GM23338 (cell line): Measurements from ENCODE around the gene RWDD2A. TPM values are rescaled to one million over a fixed set of nuclear protein-coding genes. Genes with fewer than 3 reads are reported as not detected.

Experiments
- ATAC-seq: fragments of 200-7000 bp; cut with Tn5 transposase; 3 replicates; pipeline ENCODE4 v1.9.1; 2020
- DNase-seq: peaks from one replicate; pipeline ENCODE4 v3.0.0-alpha.2; 2015; ENCODE audit warnings: low spot score
- H2AFZ ChIP-seq: fragments of 200-600 bp; sonication (generic); 2 replicates; pipeline ENCODE4 v1.8.0; 2016; ENCODE audit warnings: antibody characterized with exemption, mild to moderate bottlenecking, moderate library complexity
- H3F3A ChIP-seq: fragments of 200-600 bp; sonication (generic); replicated peaks from 2 replicates; pipeline ENCODE4 v1.8.0; 2017; ENCODE audit warnings: antibody characterized with exemption, mixed run types, low read depth
- H3K27ac ChIP-seq: fragments of 200-600 bp; sonication (generic); 2 replicates; pipeline ENCODE4 v1.6.1; 2016; ENCODE audit warnings: low read depth
- H3K27me3 ChIP-seq: fragments of 200-600 bp; sonication (generic); 2 replicates; pipeline ENCODE4 v1.8.0; 2016; ENCODE audit warnings: mild to moderate bottlenecking, mixed run types, moderate library complexity; ENCODE audit not compliant: insufficient read depth
- H3K36me3 ChIP-seq: fragments of 200-600 bp; sonication (generic); 2 replicates; pipeline ENCODE4 v1.8.0; 2016; ENCODE audit warnings: mild to moderate bottlenecking; ENCODE audit not compliant: insufficient read depth
- H3K4me1 ChIP-seq: fragments of 200-600 bp; sonication (generic); 2 replicates; pipeline ENCODE4 v1.8.0; 2016; ENCODE audit warnings: mild to moderate bottlenecking, moderate library complexity; ENCODE audit not compliant: insufficient read depth
- H3K4me2 ChIP-seq: fragments of 200-600 bp; sonication (generic); 2 replicates; pipeline ENCODE4 v1.7.1; 2017; ENCODE audit warnings: mixed run types
- H3K4me3 ChIP-seq: fragments of 200-600 bp; sonication (generic); 2 replicates; pipeline ENCODE4 v1.6.1; 2016; ENCODE audit warnings: mixed run types
- H3K79me2 ChIP-seq: fragments of 200-600 bp; sonication (generic); replicated peaks from 2 replicates; pipeline ENCODE4 v1.8.0; 2017; ENCODE audit warnings: mild to moderate bottlenecking; ENCODE audit not compliant: insufficient read depth
- H3K9me2 ChIP-seq: fragments of 200-600 bp; sonication (generic); 2 replicates; pipeline ENCODE4 v1.8.0; 2017; ENCODE audit not compliant: insufficient read depth
- H4K20me1 ChIP-seq: fragments of 200-600 bp; sonication (generic); replicated peaks from 2 replicates; pipeline ENCODE4 v1.8.0; 2017; ENCODE audit warnings: mild to moderate bottlenecking; ENCODE audit not compliant: insufficient read depth
- H3K27ac Mint-ChIP-seq: 2 replicates; pipeline ENCODE4 v1.8.0; 2020; ENCODE audit warnings: inconsistent platforms, mild to moderate bottlenecking, moderate library complexity, mixed read lengths
- H3K27me3 Mint-ChIP-seq: 3 replicates; pipeline ENCODE4 v1.8.0; 2022; ENCODE audit warnings: low read depth, mild to moderate bottlenecking, moderate library complexity, mixed read lengths, inconsistent platforms; ENCODE audit not compliant: insufficient read depth, poor library complexity
- H3K36me3 Mint-ChIP-seq: 3 replicates; pipeline ENCODE4 v1.8.0; 2021; ENCODE audit warnings: low read depth, mild to moderate bottlenecking, inconsistent platforms, moderate library complexity, mixed read lengths
- H3K4me1 Mint-ChIP-seq: 3 replicates; pipeline ENCODE4 v1.8.0; 2020; ENCODE audit warnings: mild to moderate bottlenecking, inconsistent platforms, mixed read lengths
- H3K4me3 Mint-ChIP-seq: 3 replicates; pipeline ENCODE4 v1.8.0; 2021; ENCODE audit warnings: moderate library complexity, mild to moderate bottlenecking, inconsistent platforms, mixed read lengths
- H3K9me3 Mint-ChIP-seq: 3 replicates; pipeline ENCODE4 v1.8.0; 2020; ENCODE audit warnings: moderate library complexity, mild to moderate bottlenecking, inconsistent platforms, mixed read lengths
- CREB1 ChIP-seq: fragments of 250-450 bp; sonication (Bioruptor Pico); IDR thresholded peaks from 2 replicates; pipeline ENCODE4 v1.5.0; 2020; ENCODE audit warnings: low read depth, mild to moderate bottlenecking, moderate library complexity
- ETS1 ChIP-seq: IDR thresholded peaks from 2 replicates; pipeline ENCODE4 v1.6.1; 2016; ENCODE audit warnings: antibody characterized with exemption
- EZH2 ChIP-seq: fragments of 200-600 bp; sonication (generic); IDR thresholded peaks from one replicate; pipeline ENCODE4 v1.8.0; 2017; ENCODE audit warnings: antibody characterized with exemption, mild to moderate bottlenecking, low read depth; ENCODE audit not compliant: unreplicated experiment
- EZH2phosphoT487 ChIP-seq: fragments of 200-600 bp; sonication (generic); IDR thresholded peaks from one replicate; pipeline ENCODE4 v1.8.1; 2018; ENCODE audit warnings: antibody characterized with exemption; ENCODE audit not compliant: unreplicated experiment
- JUNB ChIP-seq: IDR thresholded peaks from one replicate; pipeline ENCODE4 v1.6.1; 2016; ENCODE audit warnings: antibody characterized with exemption; ENCODE audit not compliant: unreplicated experiment
- NANOG ChIP-seq: IDR thresholded peaks from 2 replicates; pipeline ENCODE4 v1.6.1; 2016; ENCODE audit warnings: antibody characterized with exemption, borderline replicate concordance
- POLR2AphosphoS5 ChIP-seq: IDR thresholded peaks from 2 replicates; pipeline ENCODE4 v1.6.1; 2016; ENCODE audit warnings: antibody characterized with exemption, low read depth
- REST ChIP-seq: IDR thresholded peaks from one replicate; pipeline ENCODE4 v1.6.1; 2018; ENCODE audit warnings: antibody characterized with exemption; ENCODE audit not compliant: unreplicated experiment
- STAT1 ChIP-seq: IDR thresholded peaks from one replicate; pipeline ENCODE4 v1.6.1; 2016; ENCODE audit warnings: antibody characterized with exemption; ENCODE audit not compliant: unreplicated experiment
- ZNF114 ChIP-seq: fragments of 250-450 bp; sonication (Bioruptor Pico); IDR thresholded peaks from 2 replicates; pipeline ENCODE4 v1.5.0; 2020; ENCODE audit warnings: mild to moderate bottlenecking, moderate library complexity
- ZNF331 ChIP-seq: fragments of 250-450 bp; sonication (Bioruptor Pico); IDR thresholded peaks from 2 replicates; pipeline ENCODE4 v1.5.0; 2020; ENCODE audit warnings: low read depth, mild to moderate bottlenecking, moderate library complexity
- ZNF462 ChIP-seq: fragments of 250-450 bp; sonication (Bioruptor Pico); IDR thresholded peaks from 2 replicates; pipeline ENCODE4 v1.5.0; 2020; ENCODE audit warnings: mild to moderate bottlenecking, moderate library complexity
- polyA plus RNA-seq: library from polyadenylated mRNA; unstranded; fragments of >200 nt; fragmentation: Nextera tagmentation; extraction: Ambion mirVana; gene quantifications from 2 replicates; pipeline ENCODE4 v1.2.1, GENCODE V29; 2016
- total RNA-seq: library from RNA; depleted of rRNA; stranded (reverse); fragments of >200 nt; shearing (Covaris generic); gene quantifications from 2 replicates; pipeline ENCODE4 v1.2.3, GENCODE V29; 2014
- TF ChIP-seq, protein P1 (sequence below), 2 experiments: fragments of 200-600 bp in 1 of 2; sonication (generic) in 1 of 2; conservative IDR thresholded peaks; 2 replicates each; pipeline versions ENCODE4 v1.5.1 to v1.6.1; 2016 to 2017; ENCODE audit warnings: antibody characterized with exemption in 2 of 2, low read depth in 2 of 2, mild to moderate bottlenecking in 2 of 2, moderate library complexity in 1 of 2

RWDD2A gene
- total and polyA plus RNA-seq, 2 experiments from 2014 or later: 3.1 to 3.7 TPM

- no peak overlapping the region for H3K27ac ChIP-seq
- Mint-ChIP-seq H3K4me1 (peaks cover 10% of the 10 kb centered on the region; the same call in 2 of the 3 replicates), H3K27ac (no peak overlapping the region), H3K9me3 (no peaks in the 10 kb centered on the region; the same call in 2 of the 3 replicates), H3K4me3 (no peak overlapping the region), H3K27me3 (no peaks in the 10 kb centered on the region), H3K36me3 (peaks cover 60% of the 10 kb centered on the region)
- peaks cover 16% of the 10 kb centered on the region; the same call in 1 of the 2 replicates for H4K20me1 ChIP-seq
- no peak for DNase-seq
- ATAC-seq: no peak
- H2AFZ ChIP-seq: no peak overlapping the region
- no peak overlapping the region for H3K4me3 ChIP-seq
- no peaks in the 10 kb centered on the region for H3F3A ChIP-seq
- 0 out of 2 replicates have a peak, but pooled peaks cover 3% of the 10 kb centered on the region for H3K79me2 ChIP-seq
- no peaks in the 10 kb centered on the region for H3K27me3 ChIP-seq
- H3K9me2 ChIP-seq: no peaks in the 10 kb centered on the region
- 0 out of 2 replicates have a peak, but pooled peaks cover 7% of the 10 kb centered on the region for H3K4me1 ChIP-seq
- TF ChIP-seq ZNF114 (CRISPR knock-in tag) (no peak), REST (no peak), EZH2 (no peak), STAT1 (no peak), POLR2AphosphoS5 (no peak), ETS1 (no peak), JUNB (no peak), EZH2phosphoT487 (no peak), ZNF331 (CRISPR knock-in tag) (no peak), CREB1 (CRISPR knock-in tag) (no peak), ZNF462 (CRISPR knock-in tag) (no peak), NANOG (no peak)
- TF ChIP-seq, protein P1, sequence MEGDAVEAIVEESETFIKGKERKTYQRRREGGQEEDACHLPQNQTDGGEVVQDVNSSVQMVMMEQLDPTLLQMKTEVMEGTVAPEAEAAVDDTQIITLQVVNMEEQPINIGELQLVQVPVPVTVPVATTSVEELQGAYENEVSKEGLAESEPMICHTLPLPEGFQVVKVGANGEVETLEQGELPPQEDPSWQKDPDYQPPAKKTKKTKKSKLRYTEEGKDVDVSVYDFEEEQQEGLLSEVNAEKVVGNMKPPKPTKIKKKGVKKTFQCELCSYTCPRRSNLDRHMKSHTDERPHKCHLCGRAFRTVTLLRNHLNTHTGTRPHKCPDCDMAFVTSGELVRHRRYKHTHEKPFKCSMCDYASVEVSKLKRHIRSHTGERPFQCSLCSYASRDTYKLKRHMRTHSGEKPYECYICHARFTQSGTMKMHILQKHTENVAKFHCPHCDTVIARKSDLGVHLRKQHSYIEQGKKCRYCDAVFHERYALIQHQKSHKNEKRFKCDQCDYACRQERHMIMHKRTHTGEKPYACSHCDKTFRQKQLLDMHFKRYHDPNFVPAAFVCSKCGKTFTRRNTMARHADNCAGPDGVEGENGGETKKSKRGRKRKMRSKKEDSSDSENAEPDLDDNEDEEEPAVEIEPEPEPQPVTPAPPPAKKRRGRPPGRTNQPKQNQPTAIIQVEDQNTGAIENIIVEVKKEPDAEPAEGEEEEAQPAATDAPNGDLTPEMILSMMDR (conservative IDR thresholded peaks at IDR 0.05; ENCODE audit: low read depth in 2 of 2): no peak
- H3K36me3 ChIP-seq: peaks cover 50% of the 10 kb centered on the region; the same call in 1 of the 2 replicates
- H3K4me2 ChIP-seq: no peak overlapping the region
These were observed 12.7 kb upstream of the RWDD2A start for GRCh38 chr6:83180426-83180950.
